Measurements from ENCODE around the gene ST6GALNAC3. TPM values are rescaled to one million over a fixed set of nuclear protein-coding genes. Genes with fewer than 3 reads are reported as not detected.

The ST6GALNAC3 gene
- total RNA-seq, 1 donor from 2014 or later: 23.6 TPM

- Histone ChIP-seq H3K27me3 (no peaks in the 10 kb centered on the region), H4K20me1 (ENCODE audit: low read depth) (no peaks in the 10 kb centered on the region), H3F3A (ENCODE audit: low read depth) (no peaks in the 10 kb centered on the region), H3K4me2 (no peak overlapping the region), H3K9ac (no peak overlapping the region), H3K4me1 (peaks cover 19% of the 10 kb centered on the region), H3K9me3 (ENCODE audit: low read depth) (no peaks in the 10 kb centered on the region), H3K36me3 (no peaks in the 10 kb centered on the region), H2AFZ (replicated peaks) (no peak overlapping the region), H3K4me3 (no peak overlapping the region), H3K79me2 (ENCODE audit: low read depth) (no peaks in the 10 kb centered on the region), H3K27ac (no peak overlapping the region)
- Mint-ChIP-seq H3K27me3 (ENCODE audit: insufficient read depth, low read depth) (no peaks in the 10 kb centered on the region), H3K36me3 (no peaks in the 10 kb centered on the region), H3K27ac (no peak overlapping the region), H3K4me1 (peaks cover 52% of the 10 kb centered on the region), H3K4me3 (no peak overlapping the region), H3K9me3 (no peaks in the 10 kb centered on the region)
- TF ChIP-seq EZH2 (IDR thresholded peaks at IDR 0.05): no peak
- TF ChIP-seq, protein P1, sequence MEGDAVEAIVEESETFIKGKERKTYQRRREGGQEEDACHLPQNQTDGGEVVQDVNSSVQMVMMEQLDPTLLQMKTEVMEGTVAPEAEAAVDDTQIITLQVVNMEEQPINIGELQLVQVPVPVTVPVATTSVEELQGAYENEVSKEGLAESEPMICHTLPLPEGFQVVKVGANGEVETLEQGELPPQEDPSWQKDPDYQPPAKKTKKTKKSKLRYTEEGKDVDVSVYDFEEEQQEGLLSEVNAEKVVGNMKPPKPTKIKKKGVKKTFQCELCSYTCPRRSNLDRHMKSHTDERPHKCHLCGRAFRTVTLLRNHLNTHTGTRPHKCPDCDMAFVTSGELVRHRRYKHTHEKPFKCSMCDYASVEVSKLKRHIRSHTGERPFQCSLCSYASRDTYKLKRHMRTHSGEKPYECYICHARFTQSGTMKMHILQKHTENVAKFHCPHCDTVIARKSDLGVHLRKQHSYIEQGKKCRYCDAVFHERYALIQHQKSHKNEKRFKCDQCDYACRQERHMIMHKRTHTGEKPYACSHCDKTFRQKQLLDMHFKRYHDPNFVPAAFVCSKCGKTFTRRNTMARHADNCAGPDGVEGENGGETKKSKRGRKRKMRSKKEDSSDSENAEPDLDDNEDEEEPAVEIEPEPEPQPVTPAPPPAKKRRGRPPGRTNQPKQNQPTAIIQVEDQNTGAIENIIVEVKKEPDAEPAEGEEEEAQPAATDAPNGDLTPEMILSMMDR (IDR thresholded peaks at IDR 0.05): no peak
- no peak for TF ChIP-seq EZH2phosphoT487 (IDR thresholded peaks at IDR 0.05)
- no peak for DNase-seq (ENCODE audit: low spot score)
These were observed 507.2 kb downstream of the ST6GALNAC3 start for GRCh38 chr1:76581712-76582111.

DNA sequence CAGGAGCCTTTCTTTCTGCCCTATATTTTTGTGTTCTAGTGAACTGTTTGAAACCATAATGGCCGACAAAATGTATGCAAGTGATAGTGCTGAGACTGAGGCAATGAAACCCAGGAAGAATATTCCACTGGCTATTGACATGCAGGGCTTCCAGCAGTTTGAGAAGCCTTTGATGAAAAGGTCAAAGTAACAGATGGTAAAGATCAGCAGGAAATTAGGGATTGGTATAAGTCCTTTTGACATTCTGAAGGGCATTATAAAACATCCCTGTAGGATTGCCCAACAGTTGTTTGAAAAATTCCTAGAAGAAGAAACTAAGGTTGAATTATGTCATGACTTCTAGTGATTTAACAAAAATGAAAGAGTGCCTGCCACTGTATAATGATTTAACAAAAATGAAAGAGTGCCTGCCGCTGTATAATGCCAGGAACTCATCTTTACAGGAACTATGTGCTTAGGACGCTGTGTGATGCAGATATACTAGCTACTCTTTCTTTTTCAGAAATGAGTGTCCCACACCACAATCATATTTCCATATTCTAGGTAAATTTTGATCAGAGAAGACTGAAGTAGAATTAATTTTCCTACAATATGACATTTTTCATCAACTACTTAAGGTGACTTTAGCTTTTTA, 508.8 kb downstream of the ST6GALNAC3 start:
- Mint-ChIP-seq H3K27me3 (ENCODE audit: insufficient read depth, low read depth) (peaks cover 3% of the 10 kb centered on the region), H3K4me1 (peaks cover 55% of the 10 kb centered on the region), H3K36me3 (no peaks in the 10 kb centered on the region), H3K4me3 (no peak overlapping the region), H3K27ac (peak overlapping the region; percentile 11), H3K9me3 (no peaks in the 10 kb centered on the region)
- no peak for DNase-seq (ENCODE audit: low spot score)
- H2AFZ ChIP-seq (replicated peaks): no peak overlapping the region
- H3K4me2 ChIP-seq: no peak overlapping the region
- H3K4me1 ChIP-seq: peaks cover 12% of the 10 kb centered on the region
- no peaks in the 10 kb centered on the region for H3F3A ChIP-seq (ENCODE audit: low read depth)
- no peak overlapping the region for H3K4me3 ChIP-seq
- H3K27me3 ChIP-seq: no peaks in the 10 kb centered on the region
- no peaks in the 10 kb centered on the region for H3K36me3 ChIP-seq
- no peaks in the 10 kb centered on the region for H4K20me1 ChIP-seq (ENCODE audit: low read depth)
- no peak overlapping the region for H3K27ac ChIP-seq
- TF ChIP-seq EZH2 (IDR thresholded peaks at IDR 0.05) (no peak), EZH2phosphoT487 (IDR thresholded peaks at IDR 0.05) (no peak)
- TF ChIP-seq, protein P1 (IDR thresholded peaks at IDR 0.05): no peak
- H3K9ac ChIP-seq: no peak overlapping the region
- no peaks in the 10 kb centered on the region for H3K79me2 ChIP-seq (ENCODE audit: low read depth)
- H3K9me3 ChIP-seq (ENCODE audit: low read depth): no peaks in the 10 kb centered on the region

GRCh38 chr1:76583875-76584477, 509.4 kb downstream of the ST6GALNAC3 start:
- Histone ChIP-seq H3K27ac (no peak overlapping the region), H3K9ac (no peak overlapping the region), H3K27me3 (no peaks in the 10 kb centered on the region), H3F3A (ENCODE audit: low read depth) (no peaks in the 10 kb centered on the region), H3K79me2 (ENCODE audit: low read depth) (no peaks in the 10 kb centered on the region), H3K36me3 (no peaks in the 10 kb centered on the region), H3K4me3 (no peak overlapping the region), H4K20me1 (ENCODE audit: low read depth) (no peaks in the 10 kb centered on the region), H2AFZ (replicated peaks) (no peak overlapping the region), H3K4me1 (peaks cover 12% of the 10 kb centered on the region), H3K4me2 (no peak overlapping the region), H3K9me3 (ENCODE audit: low read depth) (no peaks in the 10 kb centered on the region)
- Mint-ChIP-seq H3K4me3 (no peak overlapping the region), H3K27me3 (ENCODE audit: insufficient read depth, low read depth) (peaks cover 3% of the 10 kb centered on the region), H3K27ac (no peak overlapping the region), H3K4me1 (peaks cover 55% of the 10 kb centered on the region), H3K36me3 (no peaks in the 10 kb centered on the region), H3K9me3 (no peaks in the 10 kb centered on the region)
- no peak for DNase-seq (ENCODE audit: low spot score)
- no peak for TF ChIP-seq EZH2 (IDR thresholded peaks at IDR 0.05)
- no peak for TF ChIP-seq EZH2phosphoT487 (IDR thresholded peaks at IDR 0.05)
- TF ChIP-seq, protein P1 (IDR thresholded peaks at IDR 0.05): no peak
